Measurements from ENCODE around the gene TNRC18.

DNA sequence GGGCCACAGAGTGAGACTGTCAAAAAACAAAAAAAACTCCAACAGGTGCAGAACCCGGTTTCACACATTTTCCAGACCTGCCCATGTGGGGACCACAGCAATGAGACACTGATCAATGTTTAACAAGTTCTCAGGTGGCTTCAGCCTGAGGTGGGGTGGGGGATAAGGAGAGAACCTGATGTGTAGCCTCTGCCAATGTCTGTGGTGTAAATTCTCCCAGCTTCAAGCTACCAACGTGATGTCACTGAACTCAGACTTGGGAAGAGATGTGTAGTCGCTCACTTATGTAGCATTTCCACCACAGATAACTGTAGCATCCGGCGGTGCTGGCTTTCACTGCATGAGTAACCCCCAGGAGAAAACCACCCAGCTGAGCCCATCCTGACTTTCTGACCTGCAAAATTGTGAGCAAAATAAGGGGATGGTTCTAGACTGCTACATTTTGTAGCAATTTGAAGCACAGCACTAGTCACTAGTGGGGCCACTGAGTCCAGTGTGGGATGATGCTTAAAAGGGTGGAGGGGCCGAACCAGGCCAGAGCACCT is 13.8 kb upstream of the TNRC18 start:
- TF ChIP-seq EZH2 (IDR thresholded peaks at IDR 0.05) (no peak), POLR2AphosphoS5 (IDR thresholded peaks at IDR 0.05; ENCODE audit: borderline replicate concordance, low read depth, low read length) (no peak), FOXP2 (optimal IDR thresholded peaks at IDR 0.05; ENCODE audit: control extremely low read depth, extremely low read length, insufficient read depth) (no peak)

Data from SK-N-MC (cell line).